GM12874 (cell line): Measurements from ENCODE around the gene PRR18.

Experiments used
- TF ChIP-seq, protein P1 (sequence below): IDR thresholded peaks from 2 replicates; pipeline ENCODE4 v1.5.1; 2011; ENCODE audit warnings: low read depth, mild to moderate bottlenecking, control low read depth, low read length, moderate library complexity; ENCODE audit not compliant: insufficient read depth

PRR18 gene

DNA sequence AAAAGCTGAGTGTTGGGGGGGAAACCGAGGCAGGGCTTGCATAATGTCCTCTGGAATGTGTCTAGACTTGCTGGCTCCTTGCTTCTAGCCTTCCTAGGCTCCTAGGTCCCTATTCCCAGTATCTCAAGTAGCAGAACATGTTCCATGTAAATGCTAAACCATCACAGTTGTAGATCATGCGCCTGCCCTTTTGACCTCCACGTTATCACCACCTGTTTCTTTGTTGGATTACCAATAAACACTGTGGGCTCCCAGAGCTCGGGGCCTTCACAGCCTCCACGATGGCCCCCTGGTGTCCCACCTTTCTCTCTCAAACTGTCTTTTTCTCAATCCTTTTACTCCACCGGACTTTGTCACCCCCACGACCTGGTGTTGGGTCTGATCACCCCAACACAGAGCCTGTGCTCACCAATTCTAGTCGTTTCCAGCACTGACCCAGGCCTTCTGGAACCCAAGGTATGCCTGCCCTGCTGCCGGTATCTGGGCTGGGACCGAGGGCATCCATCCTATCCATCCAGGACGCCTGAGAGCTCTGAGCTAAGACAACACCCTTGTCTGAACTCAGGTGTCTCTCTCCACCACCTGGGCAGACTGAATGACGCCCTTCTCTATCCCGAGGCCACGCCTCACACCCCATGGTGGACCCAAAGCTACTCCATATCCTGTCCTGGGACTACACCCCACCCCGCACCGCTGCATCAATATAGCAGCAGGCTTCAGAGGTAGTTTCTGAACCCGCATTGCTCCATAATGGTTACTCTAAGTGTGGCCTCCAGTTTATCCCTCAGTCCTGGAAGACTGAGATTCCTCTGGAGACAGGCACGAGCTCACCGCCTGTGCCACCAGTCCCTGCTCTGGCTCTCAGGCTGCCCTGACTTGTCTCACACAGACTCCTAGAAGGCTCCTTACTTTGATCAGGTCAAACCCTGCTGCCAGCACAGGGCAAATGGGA lies 9.3 kb upstream of the PRR18 start:
- TF ChIP-seq, protein P1, sequence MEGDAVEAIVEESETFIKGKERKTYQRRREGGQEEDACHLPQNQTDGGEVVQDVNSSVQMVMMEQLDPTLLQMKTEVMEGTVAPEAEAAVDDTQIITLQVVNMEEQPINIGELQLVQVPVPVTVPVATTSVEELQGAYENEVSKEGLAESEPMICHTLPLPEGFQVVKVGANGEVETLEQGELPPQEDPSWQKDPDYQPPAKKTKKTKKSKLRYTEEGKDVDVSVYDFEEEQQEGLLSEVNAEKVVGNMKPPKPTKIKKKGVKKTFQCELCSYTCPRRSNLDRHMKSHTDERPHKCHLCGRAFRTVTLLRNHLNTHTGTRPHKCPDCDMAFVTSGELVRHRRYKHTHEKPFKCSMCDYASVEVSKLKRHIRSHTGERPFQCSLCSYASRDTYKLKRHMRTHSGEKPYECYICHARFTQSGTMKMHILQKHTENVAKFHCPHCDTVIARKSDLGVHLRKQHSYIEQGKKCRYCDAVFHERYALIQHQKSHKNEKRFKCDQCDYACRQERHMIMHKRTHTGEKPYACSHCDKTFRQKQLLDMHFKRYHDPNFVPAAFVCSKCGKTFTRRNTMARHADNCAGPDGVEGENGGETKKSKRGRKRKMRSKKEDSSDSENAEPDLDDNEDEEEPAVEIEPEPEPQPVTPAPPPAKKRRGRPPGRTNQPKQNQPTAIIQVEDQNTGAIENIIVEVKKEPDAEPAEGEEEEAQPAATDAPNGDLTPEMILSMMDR = no peak

DNA sequence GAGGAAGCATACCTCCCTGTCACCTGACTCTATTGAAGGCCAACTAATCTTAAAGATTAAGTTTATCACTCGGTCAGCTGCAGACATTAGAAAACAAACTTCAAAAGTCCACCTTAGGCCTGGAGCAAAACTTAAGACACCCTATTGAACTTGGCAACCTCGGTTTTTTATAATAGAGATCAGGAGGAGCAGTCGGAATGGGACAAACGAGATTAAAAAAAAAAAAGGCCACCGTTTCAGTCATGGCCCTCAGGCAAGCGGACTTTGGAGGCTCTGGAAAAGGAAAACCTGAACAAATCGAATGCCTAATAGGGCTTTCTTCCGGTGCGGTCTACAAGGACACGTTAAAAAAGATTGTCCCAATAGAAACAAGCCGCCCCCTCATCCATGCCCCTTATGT lies 7.2 kb upstream of the PRR18 start:
- TF ChIP-seq, protein P1 = no peak

DNA sequence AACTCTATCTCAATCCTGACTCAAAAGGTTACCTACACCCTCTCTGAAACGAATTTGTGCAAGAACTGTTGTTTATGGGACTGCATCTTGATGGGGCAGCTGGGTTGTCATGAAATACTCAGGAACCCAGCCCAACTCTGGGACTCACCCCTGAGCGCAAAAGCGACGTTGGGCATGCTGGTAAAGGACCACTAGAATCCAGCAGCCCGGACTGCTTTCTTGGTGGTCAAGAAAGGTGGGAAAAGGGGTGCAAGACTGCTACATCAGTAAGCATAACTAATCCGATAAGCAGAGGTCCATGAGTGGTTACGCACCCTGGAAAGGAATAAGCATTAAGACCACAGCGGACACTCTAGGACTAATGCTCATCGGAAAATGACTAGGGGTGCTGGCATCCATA lies 6.3 kb upstream of the PRR18 start:
- TF ChIP-seq, protein P1 = no peak

DNA sequence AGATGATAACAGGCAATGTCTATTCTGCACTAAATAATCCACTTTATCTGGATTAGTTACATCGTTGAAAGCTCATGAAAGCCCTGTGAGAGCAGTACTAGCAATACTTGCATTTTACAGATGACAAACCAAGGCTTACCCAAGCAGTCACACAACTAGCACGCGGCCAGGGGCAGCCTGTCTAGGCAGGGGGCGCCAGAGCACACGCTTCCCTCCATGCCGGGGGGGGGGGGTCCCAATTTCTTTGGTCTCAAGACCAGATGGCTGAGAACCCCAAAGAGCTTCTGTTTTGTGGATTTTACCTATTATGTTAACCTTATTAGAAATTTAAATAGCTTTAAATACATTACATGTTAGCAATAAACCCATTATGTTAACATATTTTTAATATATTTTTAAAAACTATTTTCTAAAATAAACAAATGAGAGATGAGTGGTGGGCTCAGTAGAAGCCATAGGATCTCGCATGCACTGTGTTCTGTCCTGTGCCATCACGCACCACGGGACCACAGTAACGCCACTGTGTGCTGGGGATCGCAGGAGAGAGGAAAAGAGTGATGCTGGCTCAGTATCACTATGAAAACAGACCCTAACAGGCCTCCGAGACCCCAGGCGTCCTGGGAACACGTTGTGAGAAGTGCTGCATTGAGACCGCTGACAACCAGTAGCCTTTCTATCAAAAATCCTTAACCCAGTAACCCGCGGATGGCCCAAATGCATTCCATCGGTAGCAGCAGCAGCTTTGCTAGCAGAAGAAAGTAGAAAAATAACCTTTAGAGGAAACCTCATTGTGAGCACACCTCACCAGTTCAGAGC lies 5.3 kb upstream of the PRR18 start:
- TF ChIP-seq, protein P1 = peak; percentile 78

DNA sequence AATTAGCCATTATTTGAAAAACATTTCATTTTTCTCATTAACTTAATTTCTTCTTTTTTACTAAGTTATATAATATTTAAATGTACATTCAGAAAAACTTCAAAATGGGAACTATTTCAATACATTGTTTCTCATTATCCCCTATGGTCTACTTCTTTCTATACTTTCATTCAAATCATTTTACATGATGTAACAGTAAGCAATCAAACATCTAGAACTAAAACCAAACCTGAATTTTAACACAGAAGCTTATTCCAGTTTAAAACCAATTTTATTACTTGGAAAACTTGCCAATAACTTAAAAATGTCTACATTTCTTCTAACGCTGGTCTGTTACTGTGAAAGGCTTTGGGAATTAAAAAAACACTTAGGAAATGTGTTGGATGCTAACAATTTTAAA lies 4.6 kb upstream of the PRR18 start:
- TF ChIP-seq, protein P1 = no peak

DNA sequence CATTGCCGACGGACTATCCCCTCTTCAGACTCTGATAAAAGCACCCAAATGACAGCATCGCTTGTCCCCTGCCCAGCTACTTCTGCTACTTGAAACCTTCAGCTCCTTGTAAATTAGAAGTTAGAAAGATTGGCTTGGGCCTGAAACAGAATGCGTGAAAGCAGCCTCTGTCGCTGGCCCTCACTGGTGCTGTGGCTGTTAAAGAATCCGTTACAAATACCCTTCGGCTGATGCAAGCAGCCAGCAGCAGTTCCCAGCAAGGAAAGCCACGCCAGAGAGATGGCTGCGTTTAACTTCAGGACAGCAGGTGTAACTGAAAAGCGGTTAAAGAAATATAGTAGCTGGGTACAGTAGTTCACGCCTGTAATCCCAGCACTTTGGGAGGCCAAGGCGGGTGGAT lies 2.4 kb upstream of the PRR18 start:
- TF ChIP-seq, protein P1 = no peak

DNA sequence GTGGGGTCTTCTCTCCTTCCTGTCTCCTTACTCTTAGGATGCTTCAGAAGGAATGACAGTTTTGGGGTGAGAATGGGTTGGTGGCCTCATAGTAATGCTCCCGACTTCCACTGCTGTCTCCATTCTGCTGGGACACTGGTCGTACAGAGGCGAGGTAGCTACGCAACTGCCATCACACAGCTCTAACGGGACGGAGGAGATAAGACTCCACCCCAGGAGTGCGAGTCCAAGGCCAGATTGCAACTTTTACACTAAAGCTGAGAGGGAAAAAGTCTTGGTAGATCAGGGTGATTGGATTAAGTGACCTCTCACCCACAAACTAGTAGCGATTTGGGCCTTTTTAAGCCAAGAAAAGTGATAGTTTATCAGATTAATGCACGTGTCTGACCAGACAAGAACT lies 1.8 kb upstream of the PRR18 start:
- TF ChIP-seq, protein P1 = no peak
